Parathyroid adenoma (tissue), 2 donors: Measurements from ENCODE around the gene NALCN.

ENCODE experiments used
- H2AFZ ChIP-seq: fragments of 300-600 bp; sonication (generic); one replicate; pipeline ENCODE4 v1.7.0; 2017; ENCODE audit warnings: antibody characterized with exemption, mild to moderate bottlenecking
- H3K27ac ChIP-seq: fragments of 300-600 bp; sonication (generic); one replicate; pipeline ENCODE4 v1.7.0; 2017
- H3K27me3 ChIP-seq: fragments of 300-600 bp; sonication (generic); one replicate; pipeline ENCODE4 v1.7.0; 2017; ENCODE audit warnings: low read length; ENCODE audit not compliant: control insufficient read depth, insufficient read depth
- H3K36me3 ChIP-seq: fragments of 300-600 bp; sonication (generic); one replicate; pipeline ENCODE4 v1.7.0; 2017; ENCODE audit warnings: low read length; ENCODE audit not compliant: control insufficient read depth, insufficient read depth
- H3K4me1 ChIP-seq: fragments of 300-600 bp; sonication (generic); one replicate; pipeline ENCODE4 v1.7.0; 2017; ENCODE audit warnings: control low read depth
- H3K4me2 ChIP-seq: fragments of 300-600 bp; sonication (generic); one replicate; pipeline ENCODE4 v1.7.0; 2017; ENCODE audit warnings: low read length
- H3K4me3 ChIP-seq: fragments of 300-600 bp; sonication (generic); one replicate; pipeline ENCODE4 v1.7.0; 2017; ENCODE audit warnings: low read depth, low read length
- H3K79me2 ChIP-seq: fragments of 300-600 bp; sonication (generic); one replicate; pipeline ENCODE4 v1.7.0; 2017; ENCODE audit warnings: control low read depth
- H3K9ac ChIP-seq: fragments of 300-600 bp; sonication (generic); one replicate; pipeline ENCODE4 v1.7.0; 2017; ENCODE audit warnings: mild to moderate bottlenecking
- H3K9me3 ChIP-seq: fragments of 300-600 bp; sonication (generic); one replicate; pipeline ENCODE4 v1.7.0; 2017; ENCODE audit warnings: low read length; ENCODE audit not compliant: control insufficient read depth
- CTCF ChIP-seq: fragments of 300-600 bp; sonication (generic); IDR thresholded peaks from one replicate; pipeline ENCODE4 v1.7.0; 2017; ENCODE audit warnings: antibody characterized with exemption, mild to moderate bottlenecking
- donor health status: primary hyperparathyroidism.

NALCN gene

GRCh38 chr13:101417043-101417406, 717 bp upstream of the NALCN start:
- Histone ChIP-seq H3K27me3 (no peaks in the 10 kb centered on the region), H3K9me3 (no peaks in the 10 kb centered on the region), H3K36me3 (no peaks in the 10 kb centered on the region), H3K4me3 (peak overlapping the region; percentile 42), H3K27ac (no peak overlapping the region), H2AFZ (peak overlapping the region; percentile 64), H3K4me2 (peak overlapping the region; percentile 91), H3K4me1 (no peaks in the 10 kb centered on the region), H3K79me2 (no peaks in the 10 kb centered on the region), H3K9ac (no peak overlapping the region)
- no peak for TF ChIP-seq CTCF

GRCh38 chr13:101415358-101416174, 742 bp downstream of the NALCN start:
- no peaks in the 10 kb centered on the region for H3K36me3 ChIP-seq
- no peaks in the 10 kb centered on the region for H3K79me2 ChIP-seq
- no peak overlapping the region for H3K27ac ChIP-seq
- H3K4me2 ChIP-seq: peak overlapping the region; percentile 53
- no peak for TF ChIP-seq CTCF
- no peak overlapping the region for H3K9ac ChIP-seq
- no peaks in the 10 kb centered on the region for H3K27me3 ChIP-seq
- no peak overlapping the region for H3K4me3 ChIP-seq
- H2AFZ ChIP-seq: peak overlapping the region; percentile 50
- no peaks in the 10 kb centered on the region for H3K4me1 ChIP-seq
- H3K9me3 ChIP-seq: no peaks in the 10 kb centered on the region

DNA sequence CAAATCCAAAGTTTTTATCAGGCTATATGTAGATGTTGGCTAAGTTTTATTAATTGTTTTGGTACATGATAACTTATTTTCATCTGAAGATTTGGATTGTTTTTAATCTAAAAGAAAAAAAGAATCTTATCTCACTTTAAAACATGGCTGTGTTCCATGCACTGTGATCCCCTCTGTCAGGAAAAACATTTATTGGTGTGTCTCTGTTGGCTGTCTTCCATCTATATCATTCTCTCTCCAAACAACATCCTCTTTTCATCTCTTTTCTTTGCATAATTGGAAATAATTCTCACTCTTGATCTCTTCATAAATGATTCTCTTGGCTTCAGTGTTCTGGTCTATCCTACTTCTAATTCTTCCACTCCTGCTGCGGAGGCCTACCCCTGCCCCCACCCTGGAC, 4.2 kb downstream of the NALCN start:
- H3K4me1 ChIP-seq: no peaks in the 10 kb centered on the region
- no peaks in the 10 kb centered on the region for H3K9me3 ChIP-seq
- H3K27me3 ChIP-seq: no peaks in the 10 kb centered on the region
- H3K4me2 ChIP-seq: no peak overlapping the region
- no peak for TF ChIP-seq CTCF
- H3K79me2 ChIP-seq: no peaks in the 10 kb centered on the region
- H3K36me3 ChIP-seq: no peaks in the 10 kb centered on the region
- no peak overlapping the region for H2AFZ ChIP-seq
- H3K9ac ChIP-seq: no peak overlapping the region
- H3K4me3 ChIP-seq: no peak overlapping the region
- H3K27ac ChIP-seq: no peak overlapping the region

DNA sequence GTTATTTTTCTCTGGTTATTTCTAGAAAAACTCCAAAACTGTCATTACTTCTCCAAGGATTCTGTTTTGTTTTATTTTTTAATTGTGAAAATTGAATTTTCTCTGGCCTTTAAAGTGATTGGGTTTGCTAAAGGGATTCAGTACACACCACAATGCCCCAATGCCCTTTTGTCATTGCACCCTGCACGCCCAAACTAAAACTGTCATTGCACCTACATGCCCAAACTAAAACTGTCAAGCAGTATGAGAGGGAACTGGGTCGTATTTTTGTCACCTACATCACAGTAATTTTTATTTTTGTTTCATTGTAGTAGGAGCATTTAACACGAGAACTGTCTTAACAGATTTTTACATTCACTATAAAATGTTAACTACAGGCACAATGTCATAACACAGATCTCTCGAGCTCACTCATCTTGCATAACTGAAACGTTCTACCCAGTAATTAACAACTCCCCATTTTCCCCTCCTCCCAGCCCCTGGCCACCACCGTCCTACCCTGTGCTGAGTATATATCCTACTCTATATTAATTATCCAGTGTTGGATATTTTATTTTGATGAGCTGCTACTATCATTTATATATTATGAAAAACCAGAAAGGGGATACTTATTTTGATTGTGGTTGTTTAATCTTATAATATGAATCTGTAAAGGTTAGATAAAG, 7.2 kb downstream of the NALCN start:
- Histone ChIP-seq H3K79me2 (no peaks in the 10 kb centered on the region), H2AFZ (no peak overlapping the region), H3K27me3 (no peaks in the 10 kb centered on the region), H3K27ac (no peak overlapping the region), H3K4me3 (no peak overlapping the region), H3K9ac (no peak overlapping the region), H3K4me1 (no peaks in the 10 kb centered on the region), H3K9me3 (no peaks in the 10 kb centered on the region), H3K36me3 (no peaks in the 10 kb centered on the region), H3K4me2 (no peak overlapping the region)
- TF ChIP-seq CTCF: no peak
